Trophoblast cell (in vitro differentiated cells and primary cell): ENCODE data around the gene DOK5.

Source experiments
- DNase-seq, 2 donors: peaks; one replicate each; pipeline ENCODE4 v3.0.0-alpha.2; 2016
- H2AFZ ChIP-seq: 2 replicates; pipeline ENCODE4 v1.6.1; 2013; ENCODE audit warnings: low read length, moderate library complexity, mild to moderate bottlenecking; ENCODE audit not compliant: insufficient read depth, poor library complexity
- H2AK5ac ChIP-seq: 2 replicates; pipeline ENCODE4 v1.6.1; 2013; ENCODE audit warnings: mild to moderate bottlenecking, low read length
- H2BK120ac ChIP-seq: 2 replicates; pipeline ENCODE4 v1.6.1; 2013; ENCODE audit warnings: low read length, mild to moderate bottlenecking, moderate library complexity; ENCODE audit not compliant: insufficient read depth, poor library complexity
- H2BK12ac ChIP-seq: 2 replicates; pipeline ENCODE4 v1.6.1; 2013; ENCODE audit warnings: mild to moderate bottlenecking, low read length, moderate library complexity
- H2BK5ac ChIP-seq: 2 replicates; pipeline ENCODE4 v1.6.1; 2013; ENCODE audit warnings: low read length, low read depth, moderate library complexity, mild to moderate bottlenecking; ENCODE audit not compliant: poor library complexity
- H3K14ac ChIP-seq: 2 replicates; pipeline ENCODE4 v1.6.1; 2013; ENCODE audit warnings: mild to moderate bottlenecking, low read length
- H3K18ac ChIP-seq: 2 replicates; pipeline ENCODE4 v1.6.1; 2013; ENCODE audit warnings: mild to moderate bottlenecking, low read length
- H3K23ac ChIP-seq: 2 replicates; pipeline ENCODE4 v1.6.1; 2013; ENCODE audit warnings: low read length
- H3K27ac ChIP-seq: 2 replicates; pipeline ENCODE4 v1.5.1; 2013; ENCODE audit warnings: low read depth, mild to moderate bottlenecking, inconsistent platforms, low read length, moderate library complexity
- H3K27me3 ChIP-seq: 2 replicates; pipeline ENCODE4 v1.6.1; 2013; ENCODE audit warnings: inconsistent platforms, mild to moderate bottlenecking, low read length, moderate library complexity; ENCODE audit not compliant: insufficient read depth
- H3K36me3 ChIP-seq, 2 experiments: 1 replicate in 1 of 2; 2 replicates in 1 of 2; pipeline ENCODE4 v1.6.1; 2013; ENCODE audit warnings: low read length in 2 of 2, mild to moderate bottlenecking in 2 of 2, moderate library complexity in 1 of 2; ENCODE audit not compliant: insufficient read depth in 2 of 2, control insufficient read depth in 1 of 2
- H3K4ac ChIP-seq: 2 replicates; pipeline ENCODE4 v1.6.1; 2013; ENCODE audit warnings: low read depth, mild to moderate bottlenecking, low read length, moderate library complexity
- H3K4me1 ChIP-seq, 2 experiments: 1 replicate in 1 of 2; 2 replicates in 1 of 2; pipeline ENCODE4 v1.6.1; 2013; ENCODE audit warnings: low read length in 2 of 2, mild to moderate bottlenecking in 2 of 2, moderate library complexity in 1 of 2; ENCODE audit not compliant: insufficient read depth in 2 of 2, control insufficient read depth in 1 of 2
- H3K4me2 ChIP-seq: 2 replicates; pipeline ENCODE4 v1.6.1; 2013; ENCODE audit warnings: inconsistent platforms, mild to moderate bottlenecking, low read length, moderate library complexity
- H3K4me3 ChIP-seq: 2 replicates; pipeline ENCODE4 v1.5.1; 2013; ENCODE audit warnings: mild to moderate bottlenecking, low read depth, low read length, inconsistent platforms
- H3K79me1 ChIP-seq: one replicate; pipeline ENCODE4 v1.6.1; 2013; ENCODE audit warnings: low read length
- H3K79me2 ChIP-seq: 2 replicates; pipeline ENCODE4 v1.6.1; 2013; ENCODE audit warnings: low read length, mild to moderate bottlenecking; ENCODE audit not compliant: control insufficient read depth, insufficient read depth, poor library complexity
- H3K9ac ChIP-seq: 2 replicates; pipeline ENCODE4 v1.6.1; 2013; ENCODE audit warnings: mild to moderate bottlenecking, low read length
- H3K9me3 ChIP-seq: 2 replicates; pipeline ENCODE4 v1.6.1; 2013; ENCODE audit warnings: low read depth, mild to moderate bottlenecking, control low read depth, inconsistent platforms, low read length; ENCODE audit not compliant: insufficient read depth
- H4K12ac ChIP-seq: 2 replicates; pipeline ENCODE4 v1.6.1; 2013; ENCODE audit warnings: low read depth, mild to moderate bottlenecking, low read length, moderate library complexity
- H4K8ac ChIP-seq: 2 replicates; pipeline ENCODE4 v1.6.1; 2013; ENCODE audit warnings: low read depth, mild to moderate bottlenecking, low read length, moderate library complexity
- H4K91ac ChIP-seq: one replicate; pipeline ENCODE4 v1.6.1; 2013; ENCODE audit warnings: low read depth, mild to moderate bottlenecking, low read length, moderate library complexity
- WGBS: extraction: QIAGEN DNeasy Blood & Tissue Kit; methylation state at CpG from one replicate; pipeline ENCODE4 v1.1.7; 2013; ENCODE audit warnings: missing lambda C conversion rate; ENCODE audit not compliant: insufficient read length, insufficient coverage; ENCODE audit errors: extremely low coverage; 5-methylcytosine and 5-hydroxymethylcytosine counted together

DOK5 gene

GRCh38 chr20:54691327-54691726, 215.9 kb downstream of the DOK5 start:
- Histone ChIP-seq H3K4me3 (no peak overlapping the region), H2AFZ (no peak overlapping the region), H2BK5ac (no peak overlapping the region), H3K36me3 (no peaks in the 10 kb centered on the region), H3K18ac (no peak overlapping the region), H3K79me1 (no peaks in the 10 kb centered on the region), H3K9me3 (no peaks in the 10 kb centered on the region), H3K4me2 (no peak overlapping the region), H3K27me3 (no peaks in the 10 kb centered on the region), H2AK5ac (no peak overlapping the region), H2BK120ac (no peak overlapping the region), H3K4me1 (no peaks in the 10 kb centered on the region), H4K91ac (no peak overlapping the region), H3K14ac (no peak overlapping the region), H4K12ac (no peak overlapping the region), H3K9ac (no peak overlapping the region), H3K79me2 (no peaks in the 10 kb centered on the region), H3K27ac (no peak overlapping the region), H3K23ac (no peak overlapping the region), H2BK12ac (no peak overlapping the region), H3K4ac (no peak overlapping the region), H4K8ac (no peak overlapping the region)
- DNase-seq, result no peak
- WGBS, result no CpG with 5 or more reads among the region's 2 CpGs

GRCh38 chr20:54692168-54692887, 216.9 kb downstream of the DOK5 start:
- Histone ChIP-seq H3K9ac (no peak overlapping the region), H4K8ac (no peak overlapping the region), H3K27ac (no peak overlapping the region), H3K4me3 (no peak overlapping the region), H4K91ac (no peak overlapping the region), H2BK5ac (no peak overlapping the region), H4K12ac (no peak overlapping the region), H3K14ac (no peak overlapping the region), H3K9me3 (no peaks in the 10 kb centered on the region), H3K4ac (no peak overlapping the region), H3K4me2 (no peak overlapping the region), H2BK120ac (no peak overlapping the region), H3K18ac (no peak overlapping the region), H3K27me3 (no peaks in the 10 kb centered on the region), H2AK5ac (no peak overlapping the region), H2AFZ (no peak overlapping the region), H3K23ac (no peak overlapping the region), H3K4me1 (no peaks in the 10 kb centered on the region), H3K36me3 (no peaks in the 10 kb centered on the region), H2BK12ac (no peak overlapping the region), H3K79me2 (no peaks in the 10 kb centered on the region), H3K79me1 (no peaks in the 10 kb centered on the region)
- no CpG with 5 or more reads among the region's 4 CpGs for WGBS
- DNase-seq, result no peak

DNA sequence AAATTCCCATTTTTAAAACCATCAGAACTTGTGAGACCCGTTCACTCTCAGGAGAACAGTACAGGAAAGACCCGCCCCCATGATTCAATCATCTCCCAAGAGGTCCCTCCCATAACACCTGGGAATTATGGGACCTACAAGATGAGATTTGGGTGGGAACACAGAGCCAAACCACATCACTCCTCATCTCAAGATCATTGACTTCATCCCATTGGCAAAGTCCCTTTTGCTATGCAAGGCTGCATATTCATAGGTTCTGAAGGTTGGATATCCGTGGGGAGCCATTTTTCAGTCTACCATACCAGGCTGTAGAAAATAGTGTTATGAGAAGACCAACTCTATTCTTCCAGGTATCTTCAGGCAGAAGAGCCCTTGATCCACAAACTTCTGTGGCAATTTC, 219.1 kb downstream of the DOK5 start:
- no peak overlapping the region for H3K9ac ChIP-seq
- no peak overlapping the region for H3K14ac ChIP-seq
- H2AK5ac ChIP-seq, result no peak overlapping the region
- no peak overlapping the region for H2BK120ac ChIP-seq
- no peaks in the 10 kb centered on the region for H3K4me1 ChIP-seq
- H3K18ac ChIP-seq, result no peak overlapping the region
- no peak overlapping the region for H4K91ac ChIP-seq
- H3K27me3 ChIP-seq, result no peaks in the 10 kb centered on the region
- H3K79me1 ChIP-seq, result no peaks in the 10 kb centered on the region
- H3K4ac ChIP-seq, result no peak overlapping the region
- H2AFZ ChIP-seq, result no peak overlapping the region
- H3K36me3 ChIP-seq, result no peaks in the 10 kb centered on the region
- H4K8ac ChIP-seq, result no peak overlapping the region
- H3K27ac ChIP-seq, result no peak overlapping the region
- no peak overlapping the region for H3K23ac ChIP-seq
- no peaks in the 10 kb centered on the region for H3K9me3 ChIP-seq
- H3K79me2 ChIP-seq, result no peaks in the 10 kb centered on the region
- no peak overlapping the region for H3K4me2 ChIP-seq
- WGBS, result no CpG with 5 or more reads among the region's 3 CpGs
- H2BK12ac ChIP-seq, result no peak overlapping the region
- no peak overlapping the region for H4K12ac ChIP-seq
- no peak for DNase-seq
- H2BK5ac ChIP-seq, result no peak overlapping the region
- no peak overlapping the region for H3K4me3 ChIP-seq

- no CpG with 5 or more reads among the region's 1 CpG for WGBS
- no peak overlapping the region for H3K4me2 ChIP-seq
Observed at GRCh38 chr20:54698373-54698772, 223.0 kb downstream of the DOK5 start.

More at GRCh38 chr20:54698373-54698772, 223.0 kb downstream of the DOK5 start:
- Histone ChIP-seq H3K9ac (no peak overlapping the region), H3K4me3 (no peak overlapping the region), H2BK5ac (no peak overlapping the region), H4K91ac (no peak overlapping the region), H3K18ac (no peak overlapping the region), H3K27ac (no peak overlapping the region), H4K12ac (no peak overlapping the region), H3K4ac (no peak overlapping the region), H3K27me3 (no peaks in the 10 kb centered on the region), H2AFZ (no peak overlapping the region), H3K4me1 (no peaks in the 10 kb centered on the region), H3K14ac (no peak overlapping the region), H2BK120ac (no peak overlapping the region), H3K9me3 (no peaks in the 10 kb centered on the region), H2AK5ac (no peak overlapping the region), H3K79me2 (no peaks in the 10 kb centered on the region), H3K36me3 (no peaks in the 10 kb centered on the region), H2BK12ac (no peak overlapping the region), H3K23ac (no peak overlapping the region), H4K8ac (no peak overlapping the region), H3K79me1 (no peaks in the 10 kb centered on the region)
- DNase-seq, result no peak
